HepG2 (cell line): ENCODE measurements around the gene CD300LG. TPM values are rescaled to one million over a fixed set of nuclear protein-coding genes. Genes with fewer than 3 reads are reported as not detected.

ENCODE experiments used
- ATAC-seq: fragments of 200-7000 bp; cut with Tn5 transposase; 3 replicates; pipeline ENCODE4 v1.9.1; 2020; ENCODE audit warnings: mild to moderate bottlenecking, moderate library complexity
- BruUV-seq: library from RNA; stranded (reverse); fragments of 400-500 nt; replicated peaks from 2 replicates; lab custom pipeline; 2021; lab: Mats Ljungman, UMichigan
- CTCF ChIA-PET: fragments of 300-600 bp; formaldehyde crosslinking; extraction: SDS; loops from one replicate; lab custom pipeline; 2021; ENCODE audit warnings: low total read pairs, inconsistent platforms, low intra/inter-chr PET ratio; lab: Yijun Ruan, JAX
- POLR2A ChIA-PET: fragments of 350-600 bp; sonication (Branson Sonifier 250); formaldehyde crosslinking; loops from one replicate; lab custom pipeline; 2020; ENCODE audit warnings: antibody characterized with exemption, inconsistent platforms; lab: Yijun Ruan, JAX
- DNase-seq: peaks from one replicate; pipeline ENCODE4 v3.0.0-alpha.2; 2015; ENCODE audit warnings: low spot score
- FAIRE-seq: peaks from 3 replicates; lab custom pipeline; 2011; peaks lifted over from hg19 to GRCh38; lab: Jason Lieb, UNC
- H2AFZ ChIP-seq: one replicate; pipeline ENCODE4 v1.6.1; 2011; ENCODE audit warnings: low read length, inconsistent platforms
- H3K27ac ChIP-seq: fragments of 300-600 bp; 3 replicates; pipeline ENCODE4 v1.8.0; 2011; ENCODE audit warnings: mixed run types, mild to moderate bottlenecking, mixed read lengths, low read length, inconsistent platforms; ENCODE audit not compliant: insufficient read depth; ENCODE audit errors: extremely low read length
- H3K27me3 ChIP-seq, 2 experiments: fragments of 200-600 bp in 1 of 2; 2 replicates in 1 of 2; 3 replicates in 1 of 2; pipeline versions ENCODE4 v1.6.0 to v1.8.0; 2011; ENCODE audit warnings: low read length in 2 of 2, mild to moderate bottlenecking in 2 of 2, moderate library complexity in 2 of 2, inconsistent platforms in 1 of 2; ENCODE audit not compliant: insufficient read depth in 2 of 2, control insufficient read depth in 1 of 2
- H3K36me3 ChIP-seq, 2 experiments: fragments of 200-600 bp in 1 of 2; replicated peaks in 1 of 2; 2 replicates in 1 of 2; 3 replicates in 1 of 2; pipeline versions ENCODE4 v1.5.1 to v1.8.0; 2011; ENCODE audit warnings: low read length in 2 of 2, inconsistent platforms in 1 of 2; ENCODE audit not compliant: insufficient read depth in 2 of 2, control insufficient read depth in 1 of 2
- H3K4me1 ChIP-seq: 2 replicates; pipeline ENCODE4 v1.5.1; 2012; ENCODE audit warnings: low read length, inconsistent platforms; ENCODE audit not compliant: insufficient read depth
- H3K4me2 ChIP-seq: 2 replicates; pipeline ENCODE4 v1.6.0; 2011; ENCODE audit warnings: low read depth, low read length, inconsistent platforms
- H3K4me3 ChIP-seq, 3 experiments: fragments of 200-600 bp in 1 of 3; sonication (generic), shearing (Covaris generic) in 1 of 3; replicated peaks in 1 of 3; 2 replicates each; pipeline ENCODE4 v1.5.1; 2011 to 2016; ENCODE audit warnings: low read length in 3 of 3, inconsistent platforms in 2 of 3, low read depth in 2 of 3, mild to moderate bottlenecking in 2 of 3, control low read depth in 1 of 3, mixed read lengths in 1 of 3; ENCODE audit not compliant: insufficient read depth in 1 of 3
- H3K79me2 ChIP-seq: one replicate; pipeline ENCODE4 v1.6.1; 2011; ENCODE audit warnings: low read length, inconsistent platforms; ENCODE audit not compliant: insufficient read depth
- H3K9ac ChIP-seq: 2 replicates; pipeline ENCODE4 v1.6.0; 2011; ENCODE audit warnings: mild to moderate bottlenecking, low read depth, low read length, inconsistent platforms; ENCODE audit not compliant: insufficient read depth
- H3K9me3 ChIP-seq: 2 replicates; pipeline ENCODE4 v1.5.1; 2012; ENCODE audit warnings: mild to moderate bottlenecking, low read length
- H4K20me1 ChIP-seq: 2 replicates; pipeline ENCODE4 v1.6.0; 2011; ENCODE audit warnings: inconsistent platforms, mild to moderate bottlenecking, low read length, moderate library complexity; ENCODE audit not compliant: insufficient read depth
- CENPX ChIP-seq: sonication (generic); formaldehyde crosslinking; IDR thresholded peaks from 2 replicates; pipeline ENCODE4 v1.9.0; 2021; ENCODE audit warnings: mild to moderate bottlenecking, missing genetic modification reagents, moderate library complexity
- HMGA1 ChIP-seq: sonication (generic); formaldehyde crosslinking; conservative IDR thresholded peaks from 2 replicates; pipeline ENCODE4 v1.4.0; 2020; ENCODE audit warnings: missing genetic modification reagents
- KLF13 ChIP-seq: sonication (generic); formaldehyde crosslinking; IDR thresholded peaks from 2 replicates; pipeline ENCODE4 v1.4.0; 2020; ENCODE audit warnings: mild to moderate bottlenecking, missing genetic modification reagents
- MTA1 ChIP-seq: sonication (generic); formaldehyde crosslinking; IDR thresholded peaks from 2 replicates; pipeline ENCODE4 v1.4.0; 2020; ENCODE audit warnings: missing genetic modification reagents, mild to moderate bottlenecking, borderline replicate concordance
- NFKB2 ChIP-seq: sonication (generic); formaldehyde crosslinking; IDR thresholded peaks from 2 replicates; pipeline ENCODE4 v1.4.0; 2020; ENCODE audit warnings: missing genetic modification reagents, borderline replicate concordance
- NR2F1 ChIP-seq, 2 experiments: fragments of 450-650 bp in 1 of 2; formaldehyde crosslinking in 1 of 2; IDR thresholded peaks; 2 replicates each; pipeline versions ENCODE4 v1.5.0 to v1.6.1; 2016 to 2020; ENCODE audit warnings: mild to moderate bottlenecking in 1 of 2, missing compliant biosample characterization in 1 of 2, missing genetic modification reagents in 1 of 2, moderate library complexity in 1 of 2
- NR3C1 ChIP-seq: sonication (generic); formaldehyde crosslinking; IDR thresholded peaks from 2 replicates; pipeline ENCODE4 v1.4.0; 2020; ENCODE audit warnings: missing genetic modification reagents
- RFXAP ChIP-seq: sonication (generic); formaldehyde crosslinking; IDR thresholded peaks from 2 replicates; pipeline ENCODE4 v1.4.0; 2020; ENCODE audit warnings: missing genetic modification reagents, borderline replicate concordance
- SMAD1 ChIP-seq: sonication (generic); formaldehyde crosslinking; IDR thresholded peaks from 2 replicates; pipeline ENCODE4 v1.4.0; 2020; ENCODE audit warnings: missing genetic modification reagents, low read depth, mild to moderate bottlenecking, borderline replicate concordance
- SMARCC2 ChIP-seq: fragments of 450-650 bp; IDR thresholded peaks from 2 replicates; pipeline ENCODE4 v1.6.1; 2017; ENCODE audit warnings: antibody characterized with exemption, mild to moderate bottlenecking
- TCF12 ChIP-seq, 2 experiments: fragments of 450-650 bp in 1 of 2; sonication (generic) in 1 of 2; formaldehyde crosslinking in 1 of 2; IDR thresholded peaks; 2 replicates each; pipeline versions ENCODE4 v1.6.1 to v1.8.0; 2017 to 2022; ENCODE audit warnings: antibody characterized with exemption in 1 of 2, mild to moderate bottlenecking in 1 of 2, missing genetic modification reagents in 1 of 2, moderate library complexity in 1 of 2
- XRCC5 ChIP-seq: fragments of 200-400 bp; formaldehyde crosslinking; optimal IDR thresholded peaks from 2 replicates; pipeline ENCODE3; 2017; ENCODE audit warnings: mild to moderate bottlenecking, low read length
- ZNF430 ChIP-seq: sonication (generic); formaldehyde crosslinking; IDR thresholded peaks from 2 replicates; pipeline ENCODE4 v1.9.0; 2021; ENCODE audit warnings: mild to moderate bottlenecking, missing genetic modification reagents
- ZNF570 ChIP-seq: sonication (generic); formaldehyde crosslinking; IDR thresholded peaks from 2 replicates; pipeline ENCODE4 v1.4.0; 2020; ENCODE audit warnings: mild to moderate bottlenecking, missing genetic modification reagents, borderline replicate concordance
- WGBS: methylation state at CpG from one replicate; pipeline ENCODE4 v1.1.6; 2017; ENCODE audit warnings: low lambda C conversion rate; 5-methylcytosine and 5-hydroxymethylcytosine counted together
- in situ Hi-C: cut with HindIII; loops from 2 replicates; pipeline ENCODE4 v1.10.0; 2017; ENCODE audit warnings: low pct_unique_long_range_greater_than_20kb; ENCODE audit not compliant: extremely low pct_ligation_motif_present
- intact Hi-C: fragments of 100-400 bp; cut with micrococcal nuclease; formaldehyde crosslinking; loops from one replicate; pipeline ENCODE4 v1.10.0; 2022; ENCODE audit not compliant: unreplicated experiment
- polyA plus RNA-seq, 8 experiments: library from polyadenylated mRNA; depleted of rRNA in 3 of 8; stranded (reverse) in 7 of 8; unstranded in 1 of 8; fragments of >200 nt; fragmentation: Illumina TruSeq in 4 of 8; extraction: Trizol in 4 of 8; gene quantifications; 2 replicates each; pipeline versions ENCODE4 v1.2.1 to v1.2.3, GENCODE V29; 2011 to 2016; ENCODE audit warnings: low read depth in 4 of 8, missing spikeins in 1 of 8, mixed read lengths in 1 of 8; ENCODE audit not compliant: insufficient read depth in 1 of 8
- total RNA-seq, 5 experiments: library from RNA; depleted of rRNA; stranded (reverse); fragments of >200 nt; fragmentation: Illumina TruSeq; extraction: Trizol; gene quantifications; 2 replicates each; pipeline ENCODE4 v1.2.3, GENCODE V29; 2016; ENCODE audit warnings: low read depth in 1 of 5
- TF ChIP-seq, protein P1 (sequence below): sonication (generic); formaldehyde crosslinking; IDR thresholded peaks from 2 replicates; pipeline ENCODE4 v1.4.0; 2020; ENCODE audit warnings: missing genetic modification reagents, borderline replicate concordance
- TF ChIP-seq, protein P2 (sequence below): sonication (generic); formaldehyde crosslinking; IDR thresholded peaks from 2 replicates; pipeline ENCODE4 v1.5.0; 2020; ENCODE audit warnings: missing genetic modification reagents
- TF ChIP-seq, protein P3 (sequence below): fragments of 450-650 bp; IDR thresholded peaks from 2 replicates; pipeline ENCODE4 v1.6.1; 2016
- TF ChIP-seq, protein P4 (sequence below): sonication (generic); formaldehyde crosslinking; IDR thresholded peaks from 2 replicates; pipeline ENCODE4 v1.8.0; 2023; ENCODE audit warnings: mild to moderate bottlenecking, missing genetic modification reagents

CD300LG gene
- total and polyA plus RNA-seq, 2 of the 13 experiments (the other 11 are each of a cell fraction or from before 2014, with no cell fraction given) = not detected

DNA sequence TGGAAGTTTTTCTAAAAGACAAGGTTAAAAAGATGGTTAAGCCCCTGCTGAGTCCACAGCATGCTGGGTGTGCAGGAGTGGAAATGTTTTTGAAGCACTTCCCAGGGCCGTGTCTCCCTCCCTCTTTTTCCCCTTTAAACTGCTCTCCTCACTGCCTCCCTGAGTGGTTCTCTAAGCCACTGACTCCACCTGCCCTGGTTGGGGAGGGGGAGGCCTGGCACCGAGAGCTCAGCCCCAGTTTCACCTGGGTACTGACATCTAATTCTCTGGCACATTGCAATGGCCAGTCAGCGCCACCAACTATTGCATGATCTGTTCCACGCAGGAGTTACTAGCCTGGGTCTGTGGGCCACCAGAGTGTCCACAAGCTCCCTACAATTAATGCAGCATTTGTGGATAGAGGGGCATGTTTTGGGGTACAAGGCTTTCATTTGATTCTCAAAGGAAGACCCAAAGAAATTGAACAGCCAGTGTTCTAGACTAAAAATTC, 36.7 kb upstream of the CD300LG start:
- FAIRE-seq (no peak), ATAC-seq (no peak), DNase-seq (no peak)
- no TSS peak for BruUV-seq
- no peak overlapping the region for H3K4me3 ChIP-seq
- ChIA-PET CTCF (no interaction called here), POLR2A (no interaction called here)
- no peaks in the 10 kb centered on the region for H4K20me1 ChIP-seq
- TF ChIP-seq, protein P1, sequence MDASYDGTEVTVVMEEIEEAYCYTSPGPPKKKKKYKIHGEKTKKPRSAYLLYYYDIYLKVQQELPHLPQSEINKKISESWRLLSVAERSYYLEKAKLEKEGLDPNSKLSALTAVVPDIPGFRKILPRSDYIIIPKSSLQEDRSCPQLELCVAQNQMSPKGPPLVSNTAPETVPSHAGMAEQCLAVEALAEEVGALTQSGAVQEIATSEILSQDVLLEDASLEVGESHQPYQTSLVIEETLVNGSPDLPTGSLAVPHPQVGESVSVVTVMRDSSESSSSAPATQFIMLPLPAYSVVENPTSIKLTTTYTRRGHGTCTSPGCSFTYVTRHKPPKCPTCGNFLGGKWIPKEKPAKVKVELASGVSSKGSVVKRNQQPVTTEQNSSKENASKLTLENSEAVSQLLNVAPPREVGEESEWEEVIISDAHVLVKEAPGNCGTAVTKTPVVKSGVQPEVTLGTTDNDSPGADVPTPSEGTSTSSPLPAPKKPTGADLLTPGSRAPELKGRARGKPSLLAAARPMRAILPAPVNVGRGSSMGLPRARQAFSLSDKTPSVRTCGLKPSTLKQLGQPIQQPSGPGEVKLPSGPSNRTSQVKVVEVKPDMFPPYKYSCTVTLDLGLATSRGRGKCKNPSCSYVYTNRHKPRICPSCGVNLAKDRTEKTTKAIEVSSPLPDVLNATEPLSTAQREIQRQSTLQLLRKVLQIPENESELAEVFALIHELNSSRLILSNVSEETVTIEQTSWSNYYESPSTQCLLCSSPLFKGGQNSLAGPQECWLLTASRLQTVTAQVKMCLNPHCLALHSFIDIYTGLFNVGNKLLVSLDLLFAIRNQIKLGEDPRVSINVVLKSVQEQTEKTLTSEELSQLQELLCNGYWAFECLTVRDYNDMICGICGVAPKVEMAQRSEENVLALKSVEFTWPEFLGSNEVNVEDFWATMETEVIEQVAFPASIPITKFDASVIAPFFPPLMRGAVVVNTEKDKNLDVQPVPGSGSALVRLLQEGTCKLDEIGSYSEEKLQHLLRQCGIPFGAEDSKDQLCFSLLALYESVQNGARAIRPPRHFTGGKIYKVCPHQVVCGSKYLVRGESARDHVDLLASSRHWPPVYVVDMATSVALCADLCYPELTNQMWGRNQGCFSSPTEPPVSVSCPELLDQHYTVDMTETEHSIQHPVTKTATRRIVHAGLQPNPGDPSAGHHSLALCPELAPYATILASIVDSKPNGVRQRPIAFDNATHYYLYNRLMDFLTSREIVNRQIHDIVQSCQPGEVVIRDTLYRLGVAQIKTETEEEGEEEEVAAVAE (CRISPR knock-in tag) = no peak
- TF ChIP-seq NFKB2 (CRISPR knock-in tag) (no peak), ZNF570 (no peak), KLF13 (CRISPR knock-in tag) (no peak), NR3C1 (CRISPR knock-in tag) (no peak), HMGA1 (CRISPR knock-in tag) (no peak), SMAD1 (CRISPR knock-in tag) (no peak), TCF12 (IDR thresholded peaks at IDR 0.05) (no peak), TCF12 (CRISPR knock-in tag; IDR thresholded peaks at IDR 0.05) (no peak), ZNF430 (CRISPR knock-in tag) (no peak), NR2F1 (CRISPR knock-in tag; IDR thresholded peaks at IDR 0.05) (no peak), CENPX (no peak), MTA1 (CRISPR knock-in tag) (no peak), RFXAP (CRISPR knock-in tag) (no peak), XRCC5 (no peak), SMARCC2 (no peak)
- TF ChIP-seq, protein P2, sequence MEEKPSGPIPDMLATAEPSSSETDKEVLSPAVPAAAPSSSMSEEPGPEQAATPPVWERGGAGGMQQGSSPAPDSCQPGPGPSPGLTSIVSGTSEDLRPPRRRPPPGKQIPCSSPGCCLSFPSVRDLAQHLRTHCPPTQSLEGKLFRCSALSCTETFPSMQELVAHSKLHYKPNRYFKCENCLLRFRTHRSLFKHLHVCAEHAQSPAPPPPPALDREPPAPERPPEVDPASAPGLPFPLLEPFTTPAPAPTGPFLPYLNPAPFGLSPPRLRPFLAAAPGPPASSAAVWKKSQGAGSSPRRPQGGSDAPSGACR (CRISPR knock-in tag) = no peak
- TF ChIP-seq, protein P3, sequence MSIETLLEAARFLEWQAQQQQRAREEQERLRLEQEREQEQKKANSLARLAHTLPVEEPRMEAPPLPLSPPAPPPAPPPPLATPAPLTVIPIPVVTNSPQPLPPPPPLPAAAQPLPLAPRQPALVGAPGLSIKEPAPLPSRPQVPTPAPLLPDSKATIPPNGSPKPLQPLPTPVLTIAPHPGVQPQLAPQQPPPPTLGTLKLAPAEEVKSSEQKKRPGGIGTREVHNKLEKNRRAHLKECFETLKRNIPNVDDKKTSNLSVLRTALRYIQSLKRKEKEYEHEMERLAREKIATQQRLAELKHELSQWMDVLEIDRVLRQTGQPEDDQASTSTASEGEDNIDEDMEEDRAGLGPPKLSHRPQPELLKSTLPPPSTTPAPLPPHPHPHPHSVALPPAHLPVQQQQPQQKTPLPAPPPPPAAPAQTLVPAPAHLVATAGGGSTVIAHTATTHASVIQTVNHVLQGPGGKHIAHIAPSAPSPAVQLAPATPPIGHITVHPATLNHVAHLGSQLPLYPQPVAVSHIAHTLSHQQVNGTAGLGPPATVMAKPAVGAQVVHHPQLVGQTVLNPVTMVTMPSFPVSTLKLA = no peak
- TF ChIP-seq, protein P4, sequence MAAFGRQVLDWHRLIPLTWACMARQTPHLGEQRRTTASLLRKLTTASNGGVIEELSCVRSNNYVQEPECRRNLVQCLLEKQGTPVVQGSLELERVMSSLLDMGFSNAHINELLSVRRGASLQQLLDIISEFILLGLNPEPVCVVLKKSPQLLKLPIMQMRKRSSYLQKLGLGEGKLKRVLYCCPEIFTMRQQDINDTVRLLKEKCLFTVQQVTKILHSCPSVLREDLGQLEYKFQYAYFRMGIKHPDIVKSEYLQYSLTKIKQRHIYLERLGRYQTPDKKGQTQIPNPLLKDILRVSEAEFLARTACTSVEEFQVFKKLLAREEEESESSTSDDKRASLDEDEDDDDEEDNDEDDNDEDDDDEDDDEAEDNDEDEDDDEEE (CRISPR knock-in tag) = no peak
- H3K9me3 ChIP-seq = no peaks in the 10 kb centered on the region
- H3K9ac ChIP-seq = no peak overlapping the region
- no peaks in the 10 kb centered on the region for H3K27me3 ChIP-seq
- no peaks in the 10 kb centered on the region for H3K4me1 ChIP-seq
- intact Hi-C loops (no loop called here), in situ Hi-C loops (no loop called here)
- H3K27ac ChIP-seq = no peak overlapping the region
- no peak overlapping the region for H3K4me2 ChIP-seq
- no peaks in the 10 kb centered on the region for H3K79me2 ChIP-seq
- 55% methylated on average over 4 of the region's 4 CpGs for WGBS
- no peaks in the 10 kb centered on the region for H3K36me3 ChIP-seq
- no peak overlapping the region for H2AFZ ChIP-seq
